Ramos (cell line): Measurements from ENCODE around the gene KRT5.
"Not testable (repeated sequence)": the region's sequence is repeated elsewhere in the genome, so short reads cannot be mapped to it uniquely, and the experiment has no call there.

ENCODE experiments used
- in situ Hi-C: fragments of 300-500 bp; cut with MboI; formaldehyde crosslinking; loops from one replicate; pipeline ENCODE4 v1.14.3; 2022; ENCODE audit warnings: low sequenced_read_pairs; ENCODE audit not compliant: unreplicated experiment

Gene KRT5

DNA sequence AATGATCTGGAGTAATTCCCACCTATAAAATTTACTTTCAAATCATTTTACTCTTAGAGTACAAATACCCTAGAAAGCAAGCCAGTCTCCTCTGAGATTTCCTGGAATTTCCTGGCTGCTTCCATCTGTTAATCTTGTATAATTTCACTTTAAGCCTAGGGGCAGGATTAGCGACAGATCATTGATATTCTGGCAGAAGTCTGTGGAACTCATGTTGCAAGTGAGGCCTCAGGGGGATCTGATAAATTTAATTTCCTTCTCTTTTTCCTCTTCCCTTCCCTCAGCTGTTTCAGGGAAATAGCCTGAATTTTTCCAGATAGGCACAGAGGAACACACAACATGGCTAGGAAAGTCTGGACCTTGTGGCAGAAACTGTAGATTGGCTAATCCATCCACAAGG lies 21.2 kb downstream of the KRT5 start:
- in situ Hi-C loops, result no loop called here

GRCh38 chr12:52497975-52498374 lies 22.2 kb downstream of the KRT5 start:
- in situ Hi-C loops, result no loop called here

DNA sequence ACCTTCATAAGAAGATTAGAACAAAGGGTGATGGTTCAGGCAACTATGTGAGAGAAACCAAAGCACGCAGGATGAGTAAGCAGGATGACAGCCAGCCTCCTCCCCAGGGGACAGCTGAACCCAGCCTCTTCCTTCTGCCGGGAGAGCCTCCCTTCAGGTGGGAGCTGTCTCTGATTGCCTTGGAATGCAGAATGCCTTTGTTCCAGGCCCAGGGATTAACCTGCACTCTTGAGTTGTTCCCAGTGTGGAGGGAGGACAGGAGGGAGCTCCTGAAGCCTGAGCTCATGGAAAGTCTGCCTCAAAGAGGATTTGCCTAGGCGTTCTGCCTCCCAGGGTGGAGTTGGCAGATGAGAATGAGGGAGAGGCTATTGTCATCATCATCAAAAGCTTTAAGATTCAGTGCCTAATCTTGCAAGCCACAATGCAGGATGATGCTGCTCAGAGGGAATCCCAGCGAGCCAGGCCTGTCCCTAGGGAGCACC lies 23.6 kb downstream of the KRT5 start:
- in situ Hi-C loops, result no loop called here

DNA sequence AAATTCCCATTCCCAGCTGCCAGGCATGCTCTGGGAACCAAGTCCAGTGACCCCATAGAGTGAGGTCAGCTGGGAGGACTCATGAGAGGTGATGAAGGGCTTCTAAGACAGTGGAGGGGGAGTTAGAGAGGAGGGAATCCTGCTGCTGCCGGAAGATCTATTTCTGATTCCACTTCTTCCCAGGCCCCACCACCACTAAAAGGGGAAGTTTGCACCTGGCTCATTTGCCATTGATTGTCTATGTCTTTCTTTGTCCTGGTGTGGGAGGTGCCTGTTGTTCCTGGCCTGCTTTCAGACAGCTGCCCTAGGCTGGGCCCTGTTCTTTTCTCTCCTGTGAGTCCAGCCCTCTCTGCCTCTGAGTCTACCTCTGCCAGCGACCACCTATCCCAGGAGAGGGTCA lies 24.1 kb downstream of the KRT5 start:
- in situ Hi-C loops, result no loop called here

DNA sequence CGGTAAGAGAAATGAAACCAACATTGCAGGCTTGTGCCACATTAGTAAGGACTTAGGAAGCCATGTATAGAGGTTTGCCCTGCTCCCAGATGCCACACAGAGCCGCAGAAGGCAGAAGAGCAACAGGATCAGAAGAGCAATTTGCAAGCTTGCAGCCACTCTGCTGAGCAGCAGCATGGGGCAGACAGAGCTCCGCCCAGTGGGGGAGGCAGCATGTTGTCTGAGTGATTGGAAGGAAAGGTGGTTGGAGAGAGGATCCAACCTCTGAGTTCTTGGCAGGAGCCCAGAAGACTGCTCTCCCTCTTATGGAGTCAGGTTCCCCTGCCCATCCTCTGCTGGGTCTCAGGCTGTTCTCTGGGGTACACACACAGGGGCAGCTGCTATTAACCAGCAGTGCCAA lies 24.8 kb downstream of the KRT5 start:
- in situ Hi-C loops, result no loop called here

- in situ Hi-C loops, result no loop called here
These were observed 25.7 kb downstream of the KRT5 start for GRCh38 chr12:52494518-52494917.

DNA sequence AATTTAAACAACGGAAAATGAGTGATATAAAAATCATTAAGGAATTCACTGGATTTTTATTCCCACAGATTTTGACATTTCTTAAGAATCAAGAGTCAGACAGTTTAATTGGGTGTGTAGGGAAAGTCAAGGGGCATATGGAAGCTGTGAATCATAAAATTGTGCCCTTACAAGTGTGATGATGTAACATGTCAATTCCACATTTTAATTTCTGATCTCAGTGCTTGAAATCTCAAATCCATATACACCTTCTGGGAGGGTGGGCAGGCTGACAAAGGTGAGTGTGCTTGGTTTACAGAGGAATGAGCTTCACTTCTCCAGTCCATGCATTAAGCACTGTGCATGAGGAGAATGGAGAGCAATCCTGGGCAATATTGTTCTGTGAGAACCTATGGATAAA lies 26.1 kb downstream of the KRT5 start:
- in situ Hi-C loops, result no loop called here

DNA sequence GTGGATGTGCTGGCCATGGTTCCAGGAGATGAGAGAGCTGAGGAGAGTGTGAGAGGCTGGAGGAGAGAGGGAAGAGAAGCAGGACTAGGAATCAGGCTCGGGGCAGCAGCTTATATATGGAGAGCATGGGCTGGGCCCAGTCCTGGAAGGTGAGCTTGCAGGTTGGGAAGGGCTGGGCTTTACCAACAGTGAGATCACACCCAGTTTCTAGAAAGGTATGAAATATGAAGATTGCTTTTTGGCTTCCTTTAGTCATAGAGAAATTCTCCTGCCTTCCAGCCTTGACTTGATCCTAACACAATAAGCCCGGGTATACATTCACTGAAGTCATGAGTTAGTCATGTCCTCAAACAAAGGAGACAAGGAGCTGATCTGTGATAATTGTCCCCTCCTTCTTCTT lies 27.0 kb downstream of the KRT5 start, which contains the start of gene KRT6A:
TSS of gene KRT6A (minus strand) at position 86 of the 400 bp plus-strand sequence. CDS start at position 17, 69 bp downstream.
- in situ Hi-C loops, result no loop called here

- in situ Hi-C loops, result not testable (repeated sequence)
These were observed 27.8 kb downstream of the KRT5 start for GRCh38 chr12:52492405-52492804.

DNA sequence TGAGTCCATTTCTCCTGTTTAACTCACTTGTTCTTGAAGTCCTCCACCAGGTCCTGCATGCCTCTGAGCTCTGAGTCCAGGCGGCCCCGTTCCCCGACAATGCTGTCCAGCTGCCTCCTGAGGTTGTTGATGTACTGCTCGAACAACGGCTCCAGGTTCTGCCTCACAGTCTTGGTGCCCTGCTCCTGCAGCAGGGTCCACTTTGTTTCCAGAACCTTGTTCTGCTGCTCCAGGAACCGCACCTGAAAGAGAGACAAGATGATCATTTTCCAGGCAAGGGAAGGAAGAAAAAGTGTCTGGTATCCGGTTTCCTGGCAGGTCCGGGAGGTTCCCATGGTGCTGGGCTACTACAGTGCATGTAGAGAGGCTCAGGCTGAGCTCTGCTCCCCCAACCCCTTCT lies 28.7 kb downstream of the KRT5 start:
- in situ Hi-C loops, result not testable (repeated sequence)

GRCh38 chr12:52488736-52489135 lies 31.5 kb downstream of the KRT5 start:
- in situ Hi-C loops, result no loop called here

DNA sequence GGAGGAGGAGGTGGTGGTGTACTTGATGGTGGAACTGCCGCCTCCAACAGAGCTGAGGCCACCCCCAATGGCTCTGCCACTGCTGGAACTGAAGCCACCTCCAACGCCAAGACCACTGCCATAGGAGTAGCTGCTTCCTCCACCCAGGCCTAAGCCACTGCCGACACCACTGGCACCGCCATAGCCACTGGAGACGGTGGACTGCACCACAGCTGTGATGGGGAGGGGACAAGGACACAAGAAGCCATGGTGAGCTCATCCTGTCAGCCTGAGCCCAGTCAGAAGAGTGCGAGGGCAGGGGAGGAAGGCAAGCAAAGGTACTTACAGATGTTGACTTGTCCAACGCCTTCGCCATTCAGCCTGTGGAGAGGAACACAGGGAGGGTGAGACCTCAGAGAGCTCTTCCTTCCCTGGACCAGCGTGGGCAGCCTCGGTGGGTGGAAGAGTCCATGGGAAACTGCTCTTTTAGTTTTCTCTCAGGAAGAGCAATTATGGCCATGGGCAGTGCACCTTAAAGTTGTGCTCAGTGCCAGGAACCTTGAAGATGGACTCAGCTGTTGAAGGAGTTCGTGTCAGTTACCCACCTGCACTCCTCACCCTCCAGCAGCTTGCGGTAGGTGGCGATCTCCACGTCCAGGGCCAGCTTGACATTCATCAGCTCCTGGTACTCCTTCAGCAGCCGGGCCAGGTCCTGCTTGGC lies 32.3 kb downstream of the KRT5 start:
- in situ Hi-C loops, result not testable (repeated sequence)

DNA sequence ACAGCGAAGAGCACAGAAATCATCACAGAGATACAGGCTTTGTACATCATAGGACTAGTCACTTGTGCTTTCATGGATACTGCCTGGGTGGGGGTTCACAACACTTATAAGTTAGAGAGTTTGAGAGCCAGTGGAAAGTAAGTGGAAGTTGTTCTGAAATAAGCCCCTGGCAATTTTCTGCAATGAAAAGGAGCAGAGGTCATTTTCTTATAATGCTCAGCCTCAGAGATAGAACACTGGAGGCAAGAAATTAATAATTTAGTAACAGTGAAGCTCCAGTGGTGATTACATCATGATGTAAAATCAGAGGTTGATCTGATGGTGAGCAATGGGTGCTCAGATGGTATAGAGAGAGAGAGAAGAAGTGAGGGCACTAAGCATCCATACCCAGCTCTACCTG lies 33.0 kb downstream of the KRT5 start:
- in situ Hi-C loops, result no loop called here

DNA sequence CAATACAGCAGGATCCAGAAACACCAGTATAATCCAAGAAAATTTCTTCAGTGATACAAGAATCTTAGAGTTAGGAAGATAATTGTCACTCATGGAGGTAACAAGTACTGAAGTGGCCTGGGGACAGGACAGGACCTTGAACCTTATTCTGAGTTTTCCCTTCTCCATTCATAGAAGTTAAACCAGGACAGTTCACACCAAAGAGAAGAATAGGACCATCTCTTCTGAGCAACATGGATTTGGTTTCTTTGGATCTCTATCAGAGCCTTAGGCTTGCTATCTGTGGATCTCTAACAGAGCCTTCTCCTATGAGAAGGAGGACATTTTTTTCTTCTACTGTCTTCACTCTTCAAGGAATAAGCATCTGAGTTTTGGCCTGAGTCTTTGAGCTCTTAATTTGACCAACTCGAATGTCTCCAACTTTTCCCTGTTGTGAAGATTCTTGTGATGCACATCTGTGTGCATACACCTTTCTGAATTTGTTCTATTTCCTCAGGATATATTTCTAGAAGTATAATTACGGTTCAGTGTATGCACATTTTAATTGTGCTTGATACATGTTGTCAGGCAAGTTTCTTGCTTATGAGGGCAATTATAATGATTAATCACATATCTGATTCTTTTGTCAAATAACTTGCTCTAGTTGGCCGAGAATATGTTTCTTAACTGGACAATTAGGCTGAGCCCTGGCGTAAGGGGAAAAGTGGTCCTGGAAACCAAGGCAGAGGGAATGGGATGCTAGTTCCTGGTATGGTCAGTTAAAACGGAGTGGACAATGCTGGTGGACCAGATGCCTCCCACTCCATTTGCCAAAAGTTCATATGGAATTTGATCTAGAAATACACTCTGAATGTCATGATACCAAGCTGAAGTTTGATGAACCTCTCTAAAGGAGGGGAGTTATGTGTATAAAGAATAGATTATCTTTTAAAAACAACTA lies 33.8 kb downstream of the KRT5 start:
- in situ Hi-C loops, result no loop called here

DNA sequence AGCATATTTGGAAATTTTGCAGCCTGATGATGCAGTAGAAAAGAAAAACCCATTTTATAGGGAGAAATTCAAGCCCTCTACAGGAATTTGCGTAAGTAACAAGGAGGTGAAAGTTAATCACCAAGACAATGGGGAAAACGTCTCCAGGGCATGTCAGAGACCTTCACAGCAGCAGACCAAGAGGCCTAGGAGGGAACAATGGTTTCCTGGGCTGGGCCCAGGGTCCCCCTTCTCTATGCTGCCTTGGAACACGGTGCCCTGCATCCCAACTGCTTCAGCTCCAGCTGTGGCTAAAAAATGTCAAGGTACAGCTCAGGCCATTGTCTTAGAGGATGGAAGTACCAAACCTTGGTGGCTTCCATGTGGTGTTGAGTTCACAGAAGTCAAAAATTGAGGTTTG lies 40.1 kb downstream of the KRT5 start:
- in situ Hi-C loops, result no loop called here

- in situ Hi-C loops, result no loop called here
These were observed 42.5 kb downstream of the KRT5 start for GRCh38 chr12:52477651-52478050.

- in situ Hi-C loops, result no loop called here
These were observed 46.0 kb downstream of the KRT5 start for GRCh38 chr12:52474212-52474611.

DNA sequence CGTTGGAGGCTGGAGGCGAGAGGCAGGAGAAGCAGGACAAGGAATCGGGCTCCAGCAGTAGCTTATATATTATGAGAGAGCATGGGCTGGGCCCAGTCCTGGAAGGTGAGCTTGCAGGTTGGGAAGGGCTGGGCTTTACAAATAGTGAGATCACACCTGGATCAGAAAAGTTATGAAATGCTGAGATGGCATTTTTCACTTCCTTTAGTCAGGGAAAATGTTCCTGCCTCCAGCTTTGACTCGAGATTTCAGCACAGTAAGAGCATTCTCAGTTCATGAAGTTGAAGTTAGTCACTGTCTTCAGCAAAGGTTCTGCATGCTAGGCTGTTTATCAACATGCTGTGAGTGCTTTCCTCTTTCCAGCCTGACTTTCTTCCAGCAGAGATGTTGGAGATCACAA lies 46.4 kb downstream of the KRT5 start, which contains the start of gene KRT6C:
TSS of gene KRT6C (minus strand) at position 38 of the 400 bp plus-strand sequence. CDS start 68 bp downstream, outside the sequence.
- in situ Hi-C loops, result no loop called here

DNA sequence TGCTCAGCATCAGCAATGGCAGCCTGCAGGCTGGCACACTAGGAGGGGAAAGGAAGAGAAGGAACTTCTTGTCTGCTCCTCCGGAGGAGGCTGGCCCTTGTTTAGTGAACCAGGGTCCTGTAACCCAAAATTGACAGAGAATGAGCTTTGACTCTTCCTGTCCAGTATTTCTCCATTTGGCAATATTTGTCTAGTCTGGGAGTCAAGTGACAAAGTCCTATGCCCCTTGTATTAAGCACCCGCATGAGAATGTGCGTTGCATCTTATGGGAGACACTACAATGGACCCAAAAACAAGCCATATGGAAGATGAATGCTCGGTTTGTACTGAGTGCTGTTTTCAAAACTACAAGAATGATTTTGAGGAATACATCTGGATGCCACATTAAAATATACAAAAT lies 50.3 kb downstream of the KRT5 start:
- in situ Hi-C loops, result no loop called here

DNA sequence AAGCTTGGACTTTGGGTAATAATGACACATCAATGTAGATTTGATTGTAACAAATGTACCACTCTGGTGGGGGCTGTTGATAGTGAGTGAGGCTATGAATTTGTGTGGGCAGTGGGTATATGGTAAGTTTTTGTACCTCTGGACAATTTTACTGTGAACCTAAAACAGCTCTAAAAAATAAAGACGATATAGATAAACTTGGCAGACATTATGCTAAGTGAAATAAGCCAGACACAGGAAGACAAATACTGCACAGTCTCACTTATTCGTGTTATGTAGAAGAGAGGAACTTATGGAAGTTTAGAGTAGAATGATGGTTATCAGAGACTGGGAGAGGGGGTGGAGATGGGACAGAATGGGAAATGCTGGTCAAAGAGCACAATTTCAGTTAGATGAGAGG lies 55.3 kb downstream of the KRT5 start:
- in situ Hi-C loops, result no loop called here
